IMR-90 (cell line): ENCODE data around the gene KRTAP5-7. TPM values are rescaled to one million over a fixed set of nuclear protein-coding genes. Genes with fewer than 3 reads are reported as not detected.
A peak's percentile ranks its signal among the peaks of the same experiment; 100 is the strongest.

Experiments used
- ATAC-seq: fragments of 200-7000 bp; cut with Tn5 transposase; 2 replicates; pipeline ENCODE4 v1.9.1; 2020; ENCODE audit warnings: low read depth, mild to moderate bottlenecking, moderate library complexity
- BruUV-seq: library from RNA; stranded (reverse); fragments of 400-500 nt; replicated peaks from 2 replicates; lab custom pipeline; 2021; lab: Mats Ljungman, UMichigan
- CTCF ChIA-PET: fragments of 300-600 bp; formaldehyde crosslinking; extraction: SDS; loops from one replicate; lab custom pipeline; 2021; ENCODE audit warnings: antibody characterized with exemption; lab: Yijun Ruan, JAX
- POLR2A ChIA-PET: fragments of 300-600 bp; sonication (Branson Sonifier 250); formaldehyde crosslinking; loops from one replicate; lab custom pipeline; 2022; ENCODE audit warnings: antibody characterized with exemption; ENCODE audit not compliant: unreplicated experiment; lab: Charles Lee
- DNase-seq: peaks from one replicate; pipeline ENCODE4 v3.0.0; 2013
- H2AFZ ChIP-seq: replicated peaks from 2 replicates; pipeline ENCODE3; 2013; ENCODE audit warnings: low read length, mild to moderate bottlenecking; ENCODE audit not compliant: poor library complexity
- H2AK5ac ChIP-seq: 2 replicates; pipeline ENCODE4 v1.6.1; 2013; ENCODE audit warnings: low read depth, low read length, inconsistent platforms
- H2AK9ac ChIP-seq: replicated peaks from 2 replicates; pipeline ENCODE3; 2013; ENCODE audit warnings: mild to moderate bottlenecking, low read depth, low read length, moderate library complexity; ENCODE audit not compliant: poor library complexity
- H2BK120ac ChIP-seq: 2 replicates; pipeline ENCODE4 v1.6.1; 2013; ENCODE audit warnings: low read depth, low read length, inconsistent platforms
- H2BK15ac ChIP-seq: 3 replicates; pipeline ENCODE4 v1.6.1; 2013; ENCODE audit warnings: low read depth, low read length, inconsistent platforms
- H2BK20ac ChIP-seq: 2 replicates; pipeline ENCODE4 v1.6.1; 2013; ENCODE audit warnings: low read depth, mild to moderate bottlenecking, inconsistent platforms, low read length, moderate library complexity
- H2BK5ac ChIP-seq: 2 replicates; pipeline ENCODE4 v1.6.1; 2013; ENCODE audit warnings: mild to moderate bottlenecking, low read depth, low read length, inconsistent platforms; ENCODE audit not compliant: poor library complexity, severe bottlenecking
- H3K14ac ChIP-seq: replicated peaks from 2 replicates; pipeline ENCODE4 v1.6.1; 2013; ENCODE audit warnings: low read depth, low read length, inconsistent platforms
- H3K18ac ChIP-seq: 2 replicates; pipeline ENCODE4 v1.6.1; 2013; ENCODE audit warnings: low read depth, low read length, control low read depth
- H3K23ac ChIP-seq: 2 replicates; pipeline ENCODE4 v1.6.1; 2013; ENCODE audit warnings: low read depth, low read length, inconsistent platforms
- H3K27ac ChIP-seq: 2 replicates; pipeline ENCODE4 v1.5.1; 2013; ENCODE audit warnings: mild to moderate bottlenecking, control low read depth, low read length; ENCODE audit not compliant: insufficient read depth
- H3K27me3 ChIP-seq: 2 replicates; pipeline ENCODE4 v1.6.1; 2013; ENCODE audit warnings: low read length; ENCODE audit not compliant: control insufficient read depth, insufficient read depth
- H3K36me3 ChIP-seq: 2 replicates; pipeline ENCODE4 v1.6.1; 2013; ENCODE audit warnings: low read length, mixed read lengths; ENCODE audit not compliant: control insufficient read depth, insufficient read depth
- H3K4ac ChIP-seq: 2 replicates; pipeline ENCODE4 v1.6.1; 2013; ENCODE audit warnings: low read depth, low read length, inconsistent platforms
- H3K4me1 ChIP-seq: 2 replicates; pipeline ENCODE4 v1.6.1; 2013; ENCODE audit warnings: low read length, mixed read lengths; ENCODE audit not compliant: control insufficient read depth, insufficient read depth
- H3K4me2 ChIP-seq: 2 replicates; pipeline ENCODE4 v1.6.1; 2013; ENCODE audit warnings: low read depth, mild to moderate bottlenecking, control low read depth, low read length, moderate library complexity
- H3K4me3 ChIP-seq: 2 replicates; pipeline ENCODE4 v1.5.1; 2013; ENCODE audit warnings: low read depth, mild to moderate bottlenecking, control low read depth, low read length, moderate library complexity; ENCODE audit not compliant: insufficient read depth
- H3K56ac ChIP-seq: 2 replicates; pipeline ENCODE4 v1.6.1; 2013; ENCODE audit warnings: low read length, inconsistent platforms; ENCODE audit not compliant: insufficient read depth; ENCODE audit errors: extremely low read depth
- H3K79me1 ChIP-seq, 2 experiments: 2 replicates each; pipeline ENCODE4 v1.6.1; 2013; ENCODE audit warnings: low read length in 2 of 2, inconsistent platforms in 1 of 2, low read depth in 1 of 2
- H3K9ac ChIP-seq: 2 replicates; pipeline ENCODE4 v1.6.1; 2013; ENCODE audit warnings: low read depth, low read length, control low read depth
- H3K9me1 ChIP-seq: 2 replicates; pipeline ENCODE4 v1.6.1; 2013; ENCODE audit warnings: low read length, inconsistent platforms; ENCODE audit not compliant: insufficient read depth
- H3K9me3 ChIP-seq: 2 replicates; pipeline ENCODE4 v1.6.1; 2013; ENCODE audit warnings: low read length; ENCODE audit not compliant: control insufficient read depth, insufficient read depth
- H4K20me1 ChIP-seq: 2 replicates; pipeline ENCODE4 v1.6.1; 2013; ENCODE audit warnings: low read length, inconsistent platforms; ENCODE audit not compliant: insufficient read depth
- H4K5ac ChIP-seq: 2 replicates; pipeline ENCODE4 v1.6.1; 2013; ENCODE audit warnings: mild to moderate bottlenecking, low read depth, low read length, control low read depth
- H4K8ac ChIP-seq, 2 experiments: 2 replicates each; pipeline ENCODE4 v1.6.1; 2013; ENCODE audit warnings: low read depth in 2 of 2, low read length in 2 of 2, control low read depth in 1 of 2, inconsistent platforms in 1 of 2
- H4K91ac ChIP-seq: 2 replicates; pipeline ENCODE4 v1.6.1; 2013; ENCODE audit warnings: low read depth, low read length, inconsistent platforms; ENCODE audit not compliant: insufficient read depth
- BHLHE40 ChIP-seq: fragments of 150-350 bp; IDR thresholded peaks from 2 replicates; pipeline ENCODE4 v1.6.1; 2016; ENCODE audit warnings: mild to moderate bottlenecking, low read depth, low read length
- CEBPB ChIP-seq: IDR thresholded peaks from 2 replicates; pipeline ENCODE4 v1.6.1; 2012; ENCODE audit warnings: low read depth, low read length, improper control_type of control experiment
- CHD1 ChIP-seq: IDR thresholded peaks from 2 replicates; pipeline ENCODE4 v1.6.1; 2012; ENCODE audit warnings: low read depth, low read length, improper control_type of control experiment
- CTCF ChIP-seq: conservative IDR thresholded peaks from 2 replicates; pipeline ENCODE4 v1.5.1; 2012; ENCODE audit warnings: mild to moderate bottlenecking, low read depth, low read length, improper control_type of control experiment
- ELK1 ChIP-seq: fragments of 150-350 bp; IDR thresholded peaks from 2 replicates; pipeline ENCODE4 v1.6.1; 2016; ENCODE audit warnings: low read depth, mild to moderate bottlenecking, low read length, moderate library complexity, borderline replicate concordance
- FOS ChIP-seq: fragments of 150-350 bp; IDR thresholded peaks from 2 replicates; pipeline ENCODE4 v1.6.1; 2016; ENCODE audit warnings: low read depth, low read length
- MAZ ChIP-seq: IDR thresholded peaks from 2 replicates; pipeline ENCODE4 v1.6.1; 2012; ENCODE audit warnings: low read depth, mild to moderate bottlenecking, low read length, improper control_type of control experiment, moderate library complexity, borderline replicate concordance
- MXI1 ChIP-seq: IDR thresholded peaks from 2 replicates; pipeline ENCODE4 v1.6.1; 2012; ENCODE audit warnings: low read depth, mild to moderate bottlenecking, low read length, moderate library complexity, borderline replicate concordance
- NFE2L2 ChIP-seq: fragments of 150-350 bp; IDR thresholded peaks from 2 replicates; pipeline ENCODE4 v1.6.1; 2016; ENCODE audit warnings: low read depth, mild to moderate bottlenecking, low read length
- POLR2A ChIP-seq: IDR thresholded peaks from 2 replicates; pipeline ENCODE4 v1.6.1; 2012; ENCODE audit warnings: mild to moderate bottlenecking, low read depth, low read length
- RAD21 ChIP-seq: IDR thresholded peaks from 2 replicates; pipeline ENCODE4 v1.6.1; 2012; ENCODE audit warnings: low read length, improper control_type of control experiment
- RFX5 ChIP-seq: IDR thresholded peaks from 2 replicates; pipeline ENCODE4 v1.8.0; 2012; ENCODE audit warnings: low read depth, mild to moderate bottlenecking, low read length, moderate library complexity
- SMC3 ChIP-seq: fragments of 150-350 bp; IDR thresholded peaks from 2 replicates; pipeline ENCODE4 v1.6.1; 2016; ENCODE audit warnings: low read depth, mild to moderate bottlenecking, antibody characterized with exemption, low read length, moderate library complexity
- WGBS, 2 experiments: methylation state at CpG; one replicate each; pipeline versions ENCODE4 v1.1.5 to v1.1.7; 2013; ENCODE audit warnings: missing lambda C conversion rate in 2 of 2; ENCODE audit not compliant: insufficient read length in 1 of 2; ENCODE audit errors: extremely low coverage in 2 of 2; 5-methylcytosine and 5-hydroxymethylcytosine counted together
- dilution Hi-C: fragments of 300-500 bp; cut with HindIII; formaldehyde crosslinking; loops from one replicate; pipeline ENCODE4 v1.14.3; 2018; ENCODE audit warnings: low sequenced_read_pairs; ENCODE audit not compliant: unreplicated experiment
- in situ Hi-C: fragments of 300-500 bp; cut with MboI; formaldehyde crosslinking; loops from 3 replicates; pipeline ENCODE4 v1.14.3; 2019; ENCODE audit warnings: low sequenced_read_pairs, inconsistent platforms, mixed read lengths
- intact Hi-C: fragments of 100-400 bp; cut with micrococcal nuclease; formaldehyde crosslinking; loops from 2 replicates; pipeline ENCODE4 v1.10.0; 2022
- polyA plus RNA-seq, 3 experiments: library from polyadenylated mRNA; depleted of rRNA; stranded (reverse); fragments of >200 nt; gene quantifications; 2 replicates each; pipeline ENCODE4 v1.2.3, GENCODE V29; 2012; ENCODE audit warnings: low replicate concordance in 1 of 3
- total RNA-seq: library from RNA; depleted of rRNA; stranded (reverse); fragments of >200 nt; gene quantifications from 2 replicates; pipeline ENCODE4 v1.2.3, GENCODE V29; 2012

Gene KRTAP5-7
- total and polyA plus RNA-seq, 2 of the 4 experiments (the other 2 are of a cell fraction) = not detected

GRCh38 chr11:71501071-71501985, 25.7 kb upstream of the KRTAP5-7 start:
- WGBS, 2 experiments = 92% methylated on average over 11 of the region's 30 CpGs; no CpG with 5 or more reads in 1 of the 2 experiments
- Histone ChIP-seq H3K9me3 (no peaks in the 10 kb centered on the region), H2AFZ (no peak overlapping the region), H4K20me1 (no peaks in the 10 kb centered on the region), H2AK9ac (peak overlapping the region; percentile 72), H3K27me3 (no peaks in the 10 kb centered on the region), H2AK5ac (no peak overlapping the region), H2BK5ac (no peak overlapping the region), H3K4ac (no peak overlapping the region), H3K36me3 (peaks cover 53% of the 10 kb centered on the region), H4K91ac (no peak overlapping the region), H3K56ac (no peak overlapping the region), H2BK120ac (no peak overlapping the region), H3K14ac (no peak overlapping the region), H4K8ac (no peak overlapping the region), H4K5ac (no peak overlapping the region), H3K27ac (no peak overlapping the region), H3K4me2 (no peak overlapping the region), H2BK20ac (no peak overlapping the region), H3K4me1 (no peaks in the 10 kb centered on the region), H3K9me1 (0 out of 2 replicates have a peak, but pooled peaks cover 5% of the 10 kb centered on the region), H3K9ac (no peak overlapping the region), H3K23ac (no peak overlapping the region), H3K79me1 (no peaks in the 10 kb centered on the region), H3K18ac (no peak overlapping the region), H2BK15ac (no peak overlapping the region), H3K4me3 (no peak overlapping the region)
- TF ChIP-seq RAD21 (no peak), FOS (no peak), ELK1 (no peak), MAZ (no peak), POLR2A (no peak), CHD1 (no peak), SMC3 (no peak), RFX5 (no peak), NFE2L2 (no peak), MXI1 (no peak), BHLHE40 (no peak), CEBPB (no peak), CTCF (no peak)
- no peak for DNase-seq
- dilution Hi-C loops = no loop called here
- intact Hi-C loops = no loop called here
- POLR2A ChIA-PET = no interaction called here
- CTCF ChIA-PET = no interaction called here
- in situ Hi-C loops = no loop called here
- no peak for ATAC-seq
- no TSS peak for BruUV-seq
